Ovary (tissue), 9 donors: Measurements from ENCODE around the gene TJP1. TPM values are rescaled to one million over a fixed set of nuclear protein-coding genes. Genes with fewer than 3 reads are reported as not detected.
"Not testable (repeated sequence)": the region's sequence is repeated elsewhere in the genome, so short reads cannot be mapped to it uniquely, and the experiment has no call there.

Source experiments
- DNase-seq, 5 donors: peaks; one replicate each; pipeline ENCODE4 v3.0.0-alpha.2; 2019 to 2020
- H3K27ac ChIP-seq, 2 donors: fragments of 200-600 bp; one replicate each; pipeline versions ENCODE4 v1.5.1 to v1.8.0; 2019 to 2022
- H3K27me3 ChIP-seq: fragments of 200-600 bp; one replicate; pipeline ENCODE4 v1.8.0; 2022
- H3K36me3 ChIP-seq: fragments of 200-600 bp; sonication (generic); one replicate; pipeline ENCODE4 v1.5.1; 2019
- H3K4me1 ChIP-seq: one replicate; pipeline ENCODE4 v1.8.1; 2013; ENCODE audit warnings: mild to moderate bottlenecking, moderate library complexity; ENCODE audit not compliant: insufficient read depth
- H3K4me3 ChIP-seq: fragments of 200-600 bp; sonication (generic); one replicate; pipeline ENCODE4 v1.5.1; 2017
- H3K9me3 ChIP-seq, 2 donors: fragments of 200-600 bp in 1 of 2; sonication (generic) in 1 of 2; one replicate each; pipeline versions ENCODE4 v1.5.1 to v1.8.1; 2013 to 2019; ENCODE audit warnings: mild to moderate bottlenecking in 1 of 2, moderate library complexity in 1 of 2
- CTCF ChIP-seq, 3 donors: fragments of 450-650 bp in 2 of 3; fragments of 200-600 bp in 1 of 3; IDR thresholded peaks; one replicate each; pipeline versions ENCODE4 v1.5.1 to v1.8.0; 2016 to 2022; ENCODE audit warnings: antibody characterized with exemption in 3 of 3, mild to moderate bottlenecking in 1 of 3
- EP300 ChIP-seq: sonication (generic); formaldehyde crosslinking; IDR thresholded peaks from one replicate; pipeline ENCODE4 v1.6.1; 2017; ENCODE audit warnings: antibody characterized with exemption
- POLR2A ChIP-seq: fragments of 450-650 bp; IDR thresholded peaks from one replicate; pipeline ENCODE4 v1.6.1; 2017; ENCODE audit warnings: antibody characterized with exemption, mild to moderate bottlenecking, moderate library complexity
- WGBS, 3 donors: extraction: QIAGEN DNeasy Blood & Tissue Kit in 1 of 3; methylation state at CpG; one replicate each; pipeline versions ENCODE4 v1.1.5 to v1.1.7; 2013 to 2017; 5-methylcytosine and 5-hydroxymethylcytosine counted together
- intact Hi-C, 4 donors: fragments of 100-400 bp; cut with DNase I; formaldehyde crosslinking; loops; one replicate each; pipeline versions ENCODE4 v1.11.0 to v1.15.1; 2022 to 2023
- polyA plus RNA-seq, 2 donors: library from polyadenylated mRNA; stranded (reverse); fragments of 200-250 nt in 1 of 2; fragments of 350-450 nt in 1 of 2; fragmentation: Illumina TruSeq in 1 of 2; extraction: RNeasy Lipid Tissue Mini Kit (QIAGEN cat#74804) in 1 of 2; gene quantifications; one replicate each; pipeline ENCODE4 v1.2.3, GENCODE V29; 2013 to 2014
- total RNA-seq, 7 donors: library from RNA; depleted of rRNA in 2 of 7; stranded (reverse); fragments of >200 nt in 2 of 7; fragmentation: NEBNext Ultra II Directional in 3 of 7; extraction: Animal tissue kit (Norgen Biotek cat#: 25700) in 3 of 7; gene quantifications; one replicate each; pipeline versions ENCODE4 v1.1.0 to v1.2.4, GENCODE V29; 2016 to 2023
- donor health status: DM: no; HTN: no; CAD: no; lungs with moderate emphysema.
- donor health status: DM: no; HTN: no; CAD: no.
- donor health status: Bipolar disorder and iron deficiency.
- donor health status: DM: yes; HTN: yes; CAD: no.
- donor health status: DM: no; HTN: no; CAD: no.
- donor health status: DM: yes; HTN: yes; CAD: no.

The TJP1 gene
- total and polyA plus RNA-seq, 9 donors: 25.3 to 150 (median 70.1) TPM

DNA sequence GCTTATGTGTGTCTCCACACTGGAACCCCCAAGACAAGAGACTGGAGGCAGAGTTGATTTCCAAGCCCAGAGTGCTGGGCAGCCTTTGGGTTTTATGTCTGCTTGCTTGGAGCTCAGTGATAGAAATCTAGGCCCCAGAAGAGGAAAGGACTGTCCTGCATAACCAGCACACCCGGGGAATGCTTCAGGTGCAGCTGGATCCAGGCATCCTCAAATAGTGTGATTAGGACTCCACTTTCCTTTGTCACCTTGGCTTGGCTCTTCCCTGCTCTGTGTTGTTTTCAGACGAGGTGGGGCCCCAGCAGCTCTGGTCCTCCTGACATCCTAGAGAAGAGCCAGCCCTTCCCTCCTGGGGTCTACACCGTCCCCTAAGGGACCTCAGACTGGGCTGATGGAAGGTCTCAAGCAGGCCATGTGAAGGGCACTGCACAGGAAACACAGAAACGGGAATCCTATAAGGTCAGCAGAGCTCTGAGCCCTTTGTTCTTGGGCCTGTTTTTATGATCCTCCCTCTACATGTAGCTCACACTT, 143.7 kb downstream of the TJP1 start:
- WGBS, 3 donors: 83 to 89% (median 87%) methylated on average over 4 of the region's 4 CpGs
- Histone ChIP-seq H3K36me3 (no peaks in the 10 kb centered on the region), H3K4me1 (no peaks in the 10 kb centered on the region), H3K27ac (no peak overlapping the region), H3K9me3 (no peaks in the 10 kb centered on the region), H3K4me3 (no peak overlapping the region), H3K27me3 (no peaks in the 10 kb centered on the region)
- no peak for TF ChIP-seq EP300
- no peak for TF ChIP-seq POLR2A
- no peak for TF ChIP-seq CTCF (IDR thresholded peaks at IDR 0.05)
- DNase-seq: no peak
- intact Hi-C loops: no loop called here

DNA sequence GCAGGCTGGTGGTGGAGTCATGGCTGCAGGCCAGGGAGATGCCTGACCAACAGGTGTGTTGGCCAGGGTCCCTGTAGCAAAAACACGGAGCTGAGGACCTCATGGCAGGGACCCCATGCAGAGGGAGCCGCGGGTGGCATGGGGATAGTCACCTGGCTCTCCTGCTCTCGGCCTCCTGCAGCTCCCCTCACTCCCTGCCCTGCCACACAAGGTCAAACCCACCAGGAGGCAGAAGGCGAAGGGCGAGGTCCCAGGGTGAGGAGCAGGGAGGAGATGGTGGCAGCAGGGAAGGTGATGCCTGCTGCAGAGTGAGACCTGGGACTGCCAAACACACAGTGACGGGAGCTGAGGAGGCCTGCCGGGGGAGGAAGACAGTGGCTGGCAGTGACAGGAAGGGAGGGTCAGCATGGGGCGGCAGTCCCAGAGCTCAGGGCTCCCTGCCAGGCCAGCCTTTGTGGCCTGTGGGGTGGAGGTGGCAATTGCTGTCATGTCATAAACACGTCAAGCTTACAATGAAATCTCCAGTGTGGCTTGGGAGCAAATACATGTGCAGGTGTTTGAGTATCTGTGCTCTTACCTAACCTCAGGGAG, 144.3 kb downstream of the TJP1 start:
- no peak for DNase-seq
- WGBS, 3 donors: 89 to 93% (median 90%) methylated on average over 10 of the region's 10 CpGs
- H3K4me1 ChIP-seq: no peaks in the 10 kb centered on the region
- no peaks in the 10 kb centered on the region for H3K27me3 ChIP-seq
- H3K9me3 ChIP-seq: no peaks in the 10 kb centered on the region
- no peaks in the 10 kb centered on the region for H3K36me3 ChIP-seq
- no peak overlapping the region for H3K27ac ChIP-seq
- TF ChIP-seq POLR2A: no peak
- TF ChIP-seq EP300: no peak
- TF ChIP-seq CTCF (IDR thresholded peaks at IDR 0.05): no peak
- intact Hi-C loops: no loop called here
- no peak overlapping the region for H3K4me3 ChIP-seq

DNA sequence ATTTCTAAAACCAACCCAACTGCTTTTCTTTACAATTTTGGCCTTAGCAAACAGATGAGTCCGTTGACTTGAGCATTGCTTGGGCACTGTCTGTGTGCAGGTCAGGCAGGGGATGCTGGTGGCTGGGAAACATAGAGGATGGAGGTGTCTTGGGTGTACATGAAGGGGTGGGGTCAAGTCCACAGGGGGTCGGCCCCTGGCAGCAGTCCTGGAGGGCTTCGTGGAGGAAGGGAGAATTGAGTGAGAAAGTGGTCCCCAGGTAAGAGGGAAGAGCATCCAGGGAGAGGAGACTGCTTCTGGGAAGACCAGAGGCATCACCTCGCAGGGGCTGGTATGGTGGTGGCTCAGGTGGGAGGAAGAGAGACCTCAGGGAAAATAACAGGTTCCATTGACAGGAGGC, 144.8 kb downstream of the TJP1 start:
- DNase-seq: no peak
- no peaks in the 10 kb centered on the region for H3K4me1 ChIP-seq
- intact Hi-C loops: no loop called here

GRCh38 chr15:29676961-29677402, 145.3 kb downstream of the TJP1 start:
- no peaks in the 10 kb centered on the region for H3K36me3 ChIP-seq
- H3K9me3 ChIP-seq: no peaks in the 10 kb centered on the region
- H3K27ac ChIP-seq: no peak overlapping the region
- DNase-seq: no peak
- no peaks in the 10 kb centered on the region for H3K27me3 ChIP-seq
- intact Hi-C loops: no loop called here
- WGBS, 3 donors: 20 to 29% (median 27%) methylated on average over 8 of the region's 8 CpGs
- no peak overlapping the region for H3K4me3 ChIP-seq
- no peaks in the 10 kb centered on the region for H3K4me1 ChIP-seq
- no peak for TF ChIP-seq EP300
- TF ChIP-seq CTCF (IDR thresholded peaks at IDR 0.05): no peak
- TF ChIP-seq POLR2A: no peak

More for the DNA sequence above, 144.8 kb downstream of the TJP1 start:
- no peak overlapping the region for H3K4me3 ChIP-seq
- no peak overlapping the region for H3K27ac ChIP-seq
- no peaks in the 10 kb centered on the region for H3K36me3 ChIP-seq
- H3K27me3 ChIP-seq: no peaks in the 10 kb centered on the region
- H3K9me3 ChIP-seq: no peaks in the 10 kb centered on the region
- TF ChIP-seq POLR2A (no peak), EP300 (no peak), CTCF (IDR thresholded peaks at IDR 0.05) (no peak)
- 76 to 82% (median 81%) methylated on average over 4 of the region's 4 CpGs for WGBS, 3 donors

DNA sequence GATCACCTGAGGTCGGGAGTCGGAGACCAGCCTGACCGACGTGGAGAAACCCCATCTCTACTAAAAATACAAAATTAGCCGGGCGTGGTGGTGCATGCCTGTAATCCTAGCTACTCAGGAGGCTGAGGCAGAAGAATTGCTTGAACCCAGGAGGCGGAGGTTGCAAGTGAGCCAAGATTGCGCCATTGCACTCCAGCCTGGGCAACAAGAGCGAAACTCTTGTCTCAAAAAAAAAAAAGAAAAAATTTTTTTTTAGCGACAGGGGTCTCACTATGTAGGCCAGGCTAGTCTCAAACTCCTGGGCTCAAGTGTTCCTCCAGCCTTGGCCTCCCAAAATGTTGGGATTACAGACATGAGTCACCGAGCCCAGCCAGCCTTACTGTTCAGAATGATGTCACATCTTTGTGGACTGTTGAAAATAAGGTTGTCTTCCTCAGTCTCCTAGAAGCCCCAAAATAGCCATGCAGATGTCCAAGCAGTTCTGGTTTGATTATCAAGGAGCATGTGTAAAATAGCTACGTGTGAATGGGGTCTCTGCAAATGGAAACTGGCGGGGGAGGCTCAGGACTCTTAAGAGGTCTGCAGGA, 145.8 kb downstream of the TJP1 start:
- H3K27me3 ChIP-seq, intact Hi-C loops, H3K36me3 ChIP-seq, H3K4me3 ChIP-seq, H3K27ac ChIP-seq, H3K4me1 ChIP-seq, H3K9me3 ChIP-seq, DNase-seq: not testable (repeated sequence)
- WGBS, 3 donors: 78 to 80% (median 79%) methylated on average over 13 of the region's 13 CpGs
